GM21529 (cell line): Measurements from ENCODE around the gene FAM222B.
"Not testable (repeated sequence)": the region's sequence is repeated elsewhere in the genome, so short reads cannot be mapped to it uniquely, and the experiment has no call there.

ENCODE experiments used
- ATAC-seq: cut with Tn5 transposase; IDR thresholded peaks from one replicate; pipeline ENCODE4 v1.9.1; 2021; ENCODE audit not compliant: unreplicated experiment

Gene FAM222B

GRCh38 chr17:28841901-28842281, 699 bp downstream of the FAM222B start:
- no peak for ATAC-seq

DNA sequence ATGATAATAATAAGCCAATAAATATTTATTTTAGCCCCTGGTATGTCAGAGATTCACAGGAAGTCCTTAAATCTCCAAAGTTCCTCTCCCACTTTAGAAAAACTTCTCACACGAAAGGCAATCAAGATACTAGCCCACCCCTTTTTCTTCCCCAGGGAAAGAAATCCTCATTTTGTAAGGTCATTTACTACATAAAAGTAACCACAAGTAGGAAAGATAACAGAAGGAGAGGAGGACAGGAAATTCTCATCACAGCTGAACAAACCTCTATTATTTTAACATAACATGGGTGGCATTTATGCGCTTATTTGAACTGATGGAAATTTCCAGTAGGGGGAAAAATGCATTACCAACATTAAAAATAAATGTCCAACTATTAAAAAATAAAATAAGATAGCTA, 3.4 kb downstream of the FAM222B start:
- no peak for ATAC-seq

GRCh38 chr17:28836541-28836940, 6.0 kb downstream of the FAM222B start:
- not testable (repeated sequence) for ATAC-seq

GRCh38 chr17:28834420-28834819, 8.2 kb downstream of the FAM222B start:
- no peak for ATAC-seq

DNA sequence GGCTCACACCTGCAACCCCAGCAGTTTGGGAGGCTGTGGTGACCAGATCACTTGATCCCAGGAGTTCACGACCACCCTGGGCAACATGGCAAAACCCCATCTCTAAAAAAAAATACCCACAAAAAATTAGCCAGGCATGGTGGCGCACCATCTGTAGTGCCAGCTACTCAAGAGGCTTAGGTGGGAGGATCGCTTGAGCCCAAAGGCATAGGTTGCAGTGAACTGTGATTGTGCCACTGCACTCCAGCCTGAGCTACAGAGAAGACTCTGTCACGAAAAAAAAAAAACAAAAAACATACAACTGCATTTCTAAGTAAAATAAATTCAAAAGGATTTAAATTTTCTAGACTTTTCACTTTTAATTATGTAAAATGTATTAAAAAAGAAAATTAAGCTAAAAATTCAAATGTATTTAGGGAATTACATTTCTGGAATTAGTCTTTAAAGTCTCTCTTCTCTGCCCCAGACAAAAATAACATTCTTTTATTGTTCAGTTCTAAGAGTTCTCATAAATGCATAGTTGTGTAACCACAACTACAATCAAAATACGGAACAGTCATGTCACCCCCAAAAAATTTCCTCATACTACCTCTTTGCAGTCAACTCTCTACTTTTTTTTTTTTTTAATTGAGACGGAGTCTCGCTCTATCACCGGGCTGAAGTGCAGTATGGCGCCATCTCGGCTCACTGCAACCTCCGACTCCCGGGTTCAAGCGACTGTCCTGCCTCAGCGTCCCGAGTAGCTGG, 14.1 kb downstream of the FAM222B start:
- no peak for ATAC-seq

- no peak for ATAC-seq
Measured at GRCh38 chr17:28827672-28828071, 14.9 kb downstream of the FAM222B start.

DNA sequence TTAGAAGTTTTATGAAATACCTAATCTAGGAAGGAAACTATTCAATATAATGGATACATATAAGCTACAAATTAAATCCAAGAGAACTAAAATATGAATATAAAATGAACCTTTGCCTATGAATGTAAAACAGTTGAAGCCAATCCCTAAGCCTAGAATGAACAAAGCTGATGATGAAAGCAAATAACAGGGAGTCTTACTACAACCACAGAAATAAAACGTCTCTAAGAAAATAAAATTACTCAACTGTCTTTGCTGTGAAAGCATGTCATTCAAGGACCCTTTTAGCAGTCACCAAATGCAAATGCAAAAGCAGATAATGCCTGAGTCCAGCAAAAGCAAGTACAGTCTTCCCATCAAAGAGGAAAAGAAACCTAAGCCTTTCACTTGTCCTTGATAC, 23.0 kb downstream of the FAM222B start:
- no peak for ATAC-seq

DNA sequence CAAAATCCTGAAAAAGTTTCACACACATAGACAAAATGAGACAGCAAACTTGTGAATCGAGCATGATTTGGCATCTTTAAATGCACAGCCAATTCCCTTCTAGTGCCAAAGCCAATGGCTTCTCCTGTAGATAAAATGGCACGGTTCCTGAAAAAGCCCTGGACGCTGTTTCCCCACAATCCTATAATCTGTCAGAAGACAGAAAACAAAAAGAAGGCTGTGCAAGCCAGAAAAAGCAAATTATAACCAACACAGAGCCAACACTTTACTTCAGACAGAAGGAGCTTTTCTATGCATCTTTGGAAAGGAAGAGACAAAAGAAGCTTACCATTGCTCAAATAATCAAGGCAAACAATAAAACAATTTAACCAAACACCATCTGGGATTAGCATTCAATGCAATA, 23.8 kb downstream of the FAM222B start:
- no peak for ATAC-seq

DNA sequence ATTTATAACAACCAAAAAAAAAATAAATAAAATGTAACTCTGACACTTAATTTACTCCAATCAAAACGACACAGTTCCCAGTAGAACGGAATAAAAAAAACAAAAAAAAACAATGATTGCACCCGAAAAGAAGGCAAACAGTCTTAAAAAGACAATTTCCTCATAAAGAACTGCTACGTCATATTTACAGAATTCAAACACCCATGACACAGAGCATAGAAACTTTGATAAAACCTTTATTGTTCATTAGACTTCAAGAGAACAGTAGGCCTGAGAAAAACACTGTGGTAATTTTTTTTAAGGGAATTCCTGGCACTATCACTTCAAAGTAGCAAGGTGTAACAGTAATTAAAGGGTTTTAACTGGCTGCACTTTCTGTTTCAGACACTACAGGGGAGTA, 26.1 kb downstream of the FAM222B start:
- no peak for ATAC-seq

GRCh38 chr17:28812748-28813377, 29.7 kb downstream of the FAM222B start:
- no peak for ATAC-seq

DNA sequence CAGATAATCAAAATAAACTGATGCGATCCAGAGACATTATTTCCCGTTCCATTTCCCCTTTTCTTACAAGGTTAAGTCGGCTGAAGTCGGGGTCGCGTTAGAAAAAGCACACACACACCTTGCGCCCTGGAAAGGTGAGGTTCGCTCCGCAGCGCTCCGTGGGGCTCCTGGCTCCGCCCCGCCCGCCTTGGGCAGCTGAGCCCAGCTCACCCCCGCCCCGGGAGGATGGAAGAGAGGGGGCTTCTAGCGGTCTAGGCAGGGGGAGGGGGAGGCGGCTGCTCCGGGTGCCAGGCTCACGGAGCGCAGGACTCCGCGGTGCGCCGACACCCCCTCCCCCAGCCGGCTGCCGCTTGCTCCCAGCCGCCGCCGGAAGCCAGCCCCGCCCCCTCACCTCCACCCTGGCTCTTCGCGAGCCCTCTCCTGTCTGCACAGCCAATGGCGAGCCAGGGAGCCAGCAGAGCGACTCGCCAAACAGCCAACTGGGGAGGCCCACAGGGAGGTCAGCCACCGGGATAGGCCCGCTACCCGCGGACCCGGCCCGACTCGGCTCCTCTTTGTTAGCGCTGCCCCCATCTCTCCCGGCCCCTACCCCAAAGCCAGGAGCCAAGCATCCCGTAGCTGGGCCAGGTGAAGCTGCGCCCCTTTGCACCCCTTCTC, 30.4 kb downstream of the FAM222B start:
- ATAC-seq = peak; percentile 97

- ATAC-seq = no peak
Measured at GRCh38 chr17:28811651-28812090, 30.9 kb downstream of the FAM222B start.

- ATAC-seq = no peak
Measured at GRCh38 chr17:28810437-28810836, 32.2 kb downstream of the FAM222B start.

DNA sequence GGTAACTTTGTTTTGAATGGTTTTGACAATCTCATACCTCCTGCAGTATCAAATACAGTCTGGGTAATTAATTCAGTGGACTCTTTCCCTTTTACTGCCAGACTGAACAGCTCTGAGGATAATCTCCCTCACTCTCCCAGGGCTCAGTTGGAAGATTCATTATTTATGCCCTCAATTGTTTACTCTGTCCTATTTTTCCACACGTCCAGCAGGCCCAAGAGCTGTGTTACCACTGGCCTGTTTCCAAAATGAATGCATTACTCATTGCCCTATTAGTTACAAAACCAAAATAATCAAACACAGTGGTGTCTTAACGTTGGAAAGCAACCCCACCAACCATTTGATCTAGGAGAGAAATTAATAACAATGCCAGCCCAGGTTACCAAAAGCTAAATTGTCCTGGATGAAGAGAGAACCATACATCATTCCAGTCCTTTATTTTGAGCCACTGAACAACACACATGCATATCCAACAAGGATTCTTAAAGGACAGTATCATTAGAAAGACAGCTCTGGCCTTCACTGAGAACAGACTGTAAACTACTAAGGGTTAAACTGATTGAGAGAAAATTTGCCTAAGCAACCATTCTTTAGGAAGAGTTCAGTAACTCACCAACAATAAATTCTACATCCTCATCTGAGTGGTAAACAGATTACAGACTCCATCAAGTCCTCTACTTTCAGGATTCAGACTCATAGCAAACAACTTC, 34.5 kb downstream of the FAM222B start:
- ATAC-seq = no peak

DNA sequence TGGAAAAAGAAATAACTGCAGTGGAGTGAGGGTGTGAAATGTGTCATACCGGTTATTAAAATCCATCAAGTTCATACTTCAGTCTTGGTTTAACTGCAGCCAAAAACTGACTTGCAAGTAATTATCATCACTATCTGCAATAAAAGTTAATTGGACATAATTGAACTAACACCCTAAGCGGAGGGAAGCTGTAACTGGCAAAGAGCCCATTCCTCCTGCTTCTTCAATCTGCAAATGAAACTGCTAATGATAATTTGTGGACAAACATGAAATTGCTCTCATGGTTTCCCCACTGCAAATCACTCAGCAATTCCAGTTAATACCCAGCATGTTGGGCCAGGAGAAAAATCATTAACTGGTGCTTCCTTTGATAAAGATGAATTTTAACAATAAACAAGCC, 46.5 kb downstream of the FAM222B start:
- no peak for ATAC-seq

DNA sequence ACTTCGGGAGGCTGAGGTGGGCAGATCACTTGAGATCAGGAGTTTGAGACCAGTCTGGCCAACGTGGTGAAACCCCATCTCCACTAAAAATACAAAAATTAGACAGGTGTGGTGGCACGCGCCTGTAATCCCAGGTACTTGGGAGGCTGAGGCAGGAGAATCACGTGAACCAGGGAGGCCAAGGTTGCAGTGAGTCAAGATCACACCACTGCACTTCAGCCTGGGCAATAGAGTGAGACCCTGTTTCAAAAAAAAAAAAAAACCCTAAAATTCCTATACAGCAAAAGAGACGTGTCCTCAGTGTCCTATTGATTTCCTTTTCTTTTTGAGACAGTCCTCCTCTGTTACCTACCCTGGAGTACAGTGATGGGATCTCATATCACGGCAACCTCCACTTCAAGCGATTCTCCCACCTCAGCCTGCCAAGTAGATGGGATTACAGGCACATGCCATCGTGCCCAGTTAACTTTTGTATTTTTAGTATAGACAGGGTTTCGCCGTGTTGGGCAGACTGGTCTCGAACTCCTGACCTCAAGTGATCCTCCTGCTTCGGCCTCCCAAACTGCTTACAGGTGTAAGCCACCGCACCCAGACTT, 47.6 kb downstream of the FAM222B start:
- not testable (repeated sequence) for ATAC-seq

GRCh38 chr17:28792877-28793661, 49.5 kb downstream of the FAM222B start:
- no peak for ATAC-seq

GRCh38 chr17:28788100-28788499, 54.5 kb downstream of the FAM222B start:
- no peak for ATAC-seq

DNA sequence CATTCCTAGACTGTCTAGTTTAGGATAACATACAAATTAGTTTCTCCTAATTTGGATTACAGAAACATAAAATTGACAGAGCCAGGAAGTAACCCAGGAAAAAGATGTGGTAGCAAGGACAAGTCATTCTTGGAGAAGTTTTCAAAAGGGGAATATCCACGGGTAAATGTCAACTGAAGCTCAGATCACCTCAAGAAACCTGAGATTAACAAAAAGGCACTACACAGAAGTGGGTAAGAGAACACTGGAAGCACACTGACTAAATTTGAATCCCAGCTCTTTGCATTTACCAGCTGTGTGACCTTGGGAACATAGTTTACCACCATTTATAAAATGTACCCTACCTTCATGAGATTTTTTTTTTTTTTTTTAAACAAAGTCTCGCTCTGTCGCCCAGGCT, 59.4 kb downstream of the FAM222B start:
- no peak for ATAC-seq

DNA sequence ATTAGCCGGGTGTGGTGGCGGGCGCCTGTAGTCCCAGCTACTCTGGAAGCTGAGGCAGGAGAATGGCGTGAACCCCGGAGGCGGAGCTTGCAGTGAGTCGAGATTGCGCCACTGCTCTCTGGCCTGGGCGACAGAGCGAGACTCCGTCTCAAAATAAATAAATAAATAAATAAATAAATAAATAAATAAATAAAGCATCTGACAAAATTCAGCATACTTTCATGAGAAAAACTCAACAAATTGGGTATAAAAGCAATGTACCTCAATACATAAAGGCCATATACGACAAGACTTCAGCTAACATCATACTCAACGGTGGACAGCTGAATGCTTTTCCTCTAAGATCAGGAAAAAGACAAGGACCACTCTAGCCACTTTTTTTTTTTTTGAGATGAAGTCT, 63.0 kb downstream of the FAM222B start:
- not testable (repeated sequence) for ATAC-seq
